ENCODE data around the gene FLT3.

DNA sequence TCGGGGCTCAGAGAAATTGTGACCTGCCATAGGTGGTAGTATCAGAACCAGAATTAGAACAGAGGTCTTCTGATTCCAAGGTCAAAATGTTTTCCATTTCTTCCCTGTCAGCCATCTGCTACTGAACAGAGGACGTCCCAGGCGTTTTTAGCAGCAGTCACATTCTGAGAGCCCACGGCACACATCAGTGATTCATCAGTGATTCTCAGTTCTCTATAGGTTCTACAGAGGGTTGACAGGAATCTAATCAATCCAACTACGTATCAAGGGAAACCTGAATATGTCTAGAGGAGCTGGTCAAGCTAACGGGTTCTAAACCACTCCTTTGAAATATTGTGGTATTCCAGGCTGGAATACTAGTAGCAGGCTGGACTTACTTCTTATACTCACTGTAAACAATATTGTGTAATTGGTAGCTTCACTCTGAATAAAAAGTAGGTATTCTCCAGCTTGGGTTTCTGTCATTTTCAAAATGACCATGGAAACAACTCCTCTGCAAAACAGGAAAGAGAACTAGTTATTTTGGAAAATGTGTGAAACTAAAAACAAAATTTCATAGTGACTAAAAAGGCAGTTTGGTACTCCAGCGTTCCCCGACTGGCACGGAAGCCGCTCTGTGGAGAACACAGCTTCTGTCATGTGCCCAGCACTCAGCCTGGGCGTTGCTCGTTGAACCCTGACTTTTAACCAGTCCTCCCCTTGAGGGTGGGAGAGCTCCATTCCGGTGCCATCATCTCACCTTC lies 43.2 kb downstream of the FLT3 start:
- TF ChIP-seq CTCF (IDR thresholded peaks at IDR 0.05; ENCODE audit: low read depth, low read length, missing input control) (no peak), NR2F2 (IDR thresholded peaks at IDR 0.05) (no peak), YY1 (IDR thresholded peaks at IDR 0.05) (no peak), RAD21 (IDR thresholded peaks at IDR 0.05) (no peak), TAF1 (conservative IDR thresholded peaks at IDR 0.05) (no peak), ATF3 (IDR thresholded peaks at IDR 0.05) (no peak), FOXA1 (IDR thresholded peaks at IDR 0.05) (no peak), JUND (IDR thresholded peaks at IDR 0.05) (no peak), SP1 (IDR thresholded peaks at IDR 0.05) (no peak), EGR1 (IDR thresholded peaks at IDR 0.05; ENCODE audit: low read depth in 2 of 2) (no peak), ZBTB33 (IDR thresholded peaks at IDR 0.05) (no peak), GABPA (IDR thresholded peaks at IDR 0.05 in 1 of 2, conservative IDR thresholded peaks at IDR 0.05 in 1 of 2) (no peak)
- TF ChIP-seq, protein P1, sequence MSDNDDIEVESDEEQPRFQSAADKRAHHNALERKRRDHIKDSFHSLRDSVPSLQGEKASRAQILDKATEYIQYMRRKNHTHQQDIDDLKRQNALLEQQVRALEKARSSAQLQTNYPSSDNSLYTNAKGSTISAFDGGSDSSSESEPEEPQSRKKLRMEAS (IDR thresholded peaks at IDR 0.05): no peak
- TF ChIP-seq, protein P2, sequence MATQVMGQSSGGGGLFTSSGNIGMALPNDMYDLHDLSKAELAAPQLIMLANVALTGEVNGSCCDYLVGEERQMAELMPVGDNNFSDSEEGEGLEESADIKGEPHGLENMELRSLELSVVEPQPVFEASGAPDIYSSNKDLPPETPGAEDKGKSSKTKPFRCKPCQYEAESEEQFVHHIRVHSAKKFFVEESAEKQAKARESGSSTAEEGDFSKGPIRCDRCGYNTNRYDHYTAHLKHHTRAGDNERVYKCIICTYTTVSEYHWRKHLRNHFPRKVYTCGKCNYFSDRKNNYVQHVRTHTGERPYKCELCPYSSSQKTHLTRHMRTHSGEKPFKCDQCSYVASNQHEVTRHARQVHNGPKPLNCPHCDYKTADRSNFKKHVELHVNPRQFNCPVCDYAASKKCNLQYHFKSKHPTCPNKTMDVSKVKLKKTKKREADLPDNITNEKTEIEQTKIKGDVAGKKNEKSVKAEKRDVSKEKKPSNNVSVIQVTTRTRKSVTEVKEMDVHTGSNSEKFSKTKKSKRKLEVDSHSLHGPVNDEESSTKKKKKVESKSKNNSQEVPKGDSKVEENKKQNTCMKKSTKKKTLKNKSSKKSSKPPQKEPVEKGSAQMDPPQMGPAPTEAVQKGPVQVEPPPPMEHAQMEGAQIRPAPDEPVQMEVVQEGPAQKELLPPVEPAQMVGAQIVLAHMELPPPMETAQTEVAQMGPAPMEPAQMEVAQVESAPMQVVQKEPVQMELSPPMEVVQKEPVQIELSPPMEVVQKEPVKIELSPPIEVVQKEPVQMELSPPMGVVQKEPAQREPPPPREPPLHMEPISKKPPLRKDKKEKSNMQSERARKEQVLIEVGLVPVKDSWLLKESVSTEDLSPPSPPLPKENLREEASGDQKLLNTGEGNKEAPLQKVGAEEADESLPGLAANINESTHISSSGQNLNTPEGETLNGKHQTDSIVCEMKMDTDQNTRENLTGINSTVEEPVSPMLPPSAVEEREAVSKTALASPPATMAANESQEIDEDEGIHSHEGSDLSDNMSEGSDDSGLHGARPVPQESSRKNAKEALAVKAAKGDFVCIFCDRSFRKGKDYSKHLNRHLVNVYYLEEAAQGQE (IDR thresholded peaks at IDR 0.05): no peak

Data from liver (tissue), 3 donors.